ENCODE measurements around the gene TAOK3.
"Not testable (repeated sequence)": the region's sequence is repeated elsewhere in the genome, so short reads cannot be mapped to it uniquely, and the experiment has no call there.

Gene TAOK3

DNA sequence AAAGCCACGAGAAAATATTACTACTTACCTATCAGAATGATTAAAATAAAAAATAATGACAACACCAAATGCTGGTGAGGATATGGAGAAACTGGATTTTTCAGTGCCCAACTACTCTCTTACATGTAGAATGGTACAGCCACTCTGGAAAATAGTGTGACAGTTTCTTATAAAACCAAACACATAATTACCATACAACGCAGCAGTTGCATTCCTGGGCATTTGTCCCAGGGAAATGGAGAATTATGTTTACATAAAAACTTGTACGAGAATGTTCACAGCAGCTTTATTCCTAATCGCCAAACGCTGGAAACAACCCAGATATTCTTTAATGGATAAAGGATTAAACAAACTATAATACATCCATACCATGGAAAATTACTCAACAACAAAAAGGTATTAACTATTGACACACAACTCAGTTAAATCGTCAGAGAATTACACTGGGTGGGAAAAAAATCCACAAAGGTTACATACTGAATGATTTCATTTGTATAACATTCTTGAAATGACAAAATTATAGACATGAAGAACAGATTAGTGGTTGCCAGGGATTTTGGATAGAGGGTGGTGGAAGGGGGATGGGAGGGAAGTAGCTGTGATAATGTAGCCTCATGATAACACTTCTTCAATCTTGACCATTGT, 35.4 kb downstream of the TAOK3 start:
- no peak for DNase-seq (ENCODE audit: low read depth)

DNA sequence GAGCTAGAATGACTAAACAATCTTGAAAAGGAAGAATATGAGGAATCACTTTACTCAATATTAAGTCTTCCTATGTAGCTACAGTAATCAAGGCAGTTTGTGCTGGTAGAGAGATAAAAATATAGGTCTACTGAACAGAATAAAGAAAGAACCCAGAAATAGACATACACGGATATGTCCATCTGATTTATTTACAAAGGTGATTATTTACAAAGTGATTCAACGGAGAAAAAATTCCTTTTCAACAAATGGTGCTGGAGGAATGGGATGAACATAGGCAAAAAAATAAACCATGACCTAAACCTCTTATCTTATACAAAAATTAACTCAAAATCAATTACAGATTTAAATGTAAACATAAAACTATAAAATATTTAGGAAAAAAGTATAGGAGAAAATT, 36.6 kb downstream of the TAOK3 start:
- no peak for DNase-seq (ENCODE audit: low read depth)

DNA sequence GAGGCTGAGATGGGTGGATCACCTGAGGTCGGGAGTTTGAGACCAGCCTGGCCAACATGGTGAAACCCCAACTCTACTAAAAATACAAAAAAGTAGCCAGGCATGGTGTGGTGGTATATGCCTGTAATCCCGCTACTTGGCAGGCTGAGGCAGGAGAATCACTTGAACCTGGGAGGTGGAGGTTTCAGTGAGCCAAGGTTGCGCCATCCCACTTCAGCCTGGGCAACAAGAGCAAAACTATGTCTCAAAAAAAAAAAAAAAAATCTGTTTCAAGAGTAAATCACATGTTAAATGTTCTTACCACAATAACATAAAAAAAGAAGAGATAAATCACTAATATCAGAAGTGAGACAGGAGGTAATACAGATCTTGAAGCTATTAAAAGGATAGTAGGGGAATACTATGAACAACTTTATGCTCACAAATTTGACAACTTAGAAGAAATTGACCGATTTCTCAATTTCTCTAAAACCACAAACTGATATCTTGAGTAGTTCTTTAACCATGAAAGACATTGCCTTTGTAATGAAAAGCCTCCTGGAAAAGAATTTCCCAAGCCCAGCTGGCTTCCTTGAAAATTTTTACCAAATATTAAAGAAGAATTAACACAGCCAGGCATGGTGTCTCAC, 37.7 kb downstream of the TAOK3 start:
- DNase-seq (ENCODE audit: low read depth) = no peak

DNA sequence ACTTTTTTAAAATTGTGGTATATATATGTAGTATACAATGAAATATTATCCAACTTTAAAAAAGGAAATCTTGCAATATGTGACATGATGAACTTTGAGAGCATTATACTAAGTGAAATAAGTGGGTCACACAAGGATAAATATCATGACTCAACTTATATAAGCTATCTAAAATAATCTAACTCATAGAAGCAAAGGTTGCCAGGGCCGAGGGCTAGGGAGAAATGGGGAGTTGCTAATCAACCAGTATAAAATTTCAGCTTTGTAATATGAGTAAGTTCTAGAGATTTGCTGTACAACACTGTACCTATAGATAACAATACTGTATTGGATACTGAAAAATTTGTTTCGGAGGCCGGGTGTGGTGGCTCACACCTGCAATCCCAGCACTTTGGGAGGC, 38.5 kb downstream of the TAOK3 start:
- no peak for DNase-seq (ENCODE audit: low read depth)

DNA sequence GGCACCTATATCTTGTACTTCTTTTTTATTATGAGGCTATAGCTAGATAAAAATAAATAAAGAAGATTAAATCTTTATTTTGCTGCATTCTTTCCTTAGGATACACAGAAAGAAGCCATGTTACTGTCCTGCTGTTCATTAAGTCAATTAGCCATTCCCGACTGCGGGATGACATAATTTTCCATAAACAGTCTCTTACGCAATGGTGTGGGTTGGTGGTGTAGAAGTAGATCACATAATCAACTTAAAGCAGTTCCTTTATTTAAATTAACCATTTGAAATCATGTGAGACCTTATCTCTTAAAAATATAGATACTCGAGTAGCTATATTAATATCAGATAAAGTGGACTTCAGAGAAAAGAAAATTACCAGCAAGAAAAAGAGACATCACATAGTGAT, 40.2 kb downstream of the TAOK3 start:
- no peak for DNase-seq (ENCODE audit: low read depth)

DNA sequence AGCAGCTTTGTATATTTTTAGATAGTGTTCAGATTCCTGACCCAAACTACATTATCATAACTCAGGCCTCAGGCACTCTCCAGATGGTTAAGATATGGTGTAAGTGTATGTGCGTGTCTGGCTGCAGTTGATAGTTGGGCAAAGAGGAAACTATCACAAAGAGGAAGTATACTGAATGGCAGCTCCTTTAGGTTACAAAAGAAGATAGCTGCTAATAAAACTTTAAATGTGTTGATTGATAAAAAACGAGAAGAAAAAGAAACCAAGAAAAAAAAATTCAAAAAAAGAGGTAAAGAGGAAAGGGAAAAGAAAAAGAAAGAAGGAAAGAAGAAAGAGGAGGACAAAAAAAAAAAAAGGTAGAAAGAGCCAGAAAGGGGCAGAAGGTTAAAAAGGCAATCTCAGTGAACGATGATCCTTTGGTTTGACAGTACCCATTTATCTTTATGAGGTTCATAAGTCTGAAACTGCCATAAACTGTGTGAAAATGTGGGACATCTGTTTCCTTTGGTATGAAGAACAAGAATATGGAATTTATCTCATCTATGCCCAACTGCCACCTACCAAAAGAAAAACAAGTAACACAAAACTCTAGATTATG, 42.2 kb downstream of the TAOK3 start:
- DNase-seq (ENCODE audit: low read depth) = no peak

DNA sequence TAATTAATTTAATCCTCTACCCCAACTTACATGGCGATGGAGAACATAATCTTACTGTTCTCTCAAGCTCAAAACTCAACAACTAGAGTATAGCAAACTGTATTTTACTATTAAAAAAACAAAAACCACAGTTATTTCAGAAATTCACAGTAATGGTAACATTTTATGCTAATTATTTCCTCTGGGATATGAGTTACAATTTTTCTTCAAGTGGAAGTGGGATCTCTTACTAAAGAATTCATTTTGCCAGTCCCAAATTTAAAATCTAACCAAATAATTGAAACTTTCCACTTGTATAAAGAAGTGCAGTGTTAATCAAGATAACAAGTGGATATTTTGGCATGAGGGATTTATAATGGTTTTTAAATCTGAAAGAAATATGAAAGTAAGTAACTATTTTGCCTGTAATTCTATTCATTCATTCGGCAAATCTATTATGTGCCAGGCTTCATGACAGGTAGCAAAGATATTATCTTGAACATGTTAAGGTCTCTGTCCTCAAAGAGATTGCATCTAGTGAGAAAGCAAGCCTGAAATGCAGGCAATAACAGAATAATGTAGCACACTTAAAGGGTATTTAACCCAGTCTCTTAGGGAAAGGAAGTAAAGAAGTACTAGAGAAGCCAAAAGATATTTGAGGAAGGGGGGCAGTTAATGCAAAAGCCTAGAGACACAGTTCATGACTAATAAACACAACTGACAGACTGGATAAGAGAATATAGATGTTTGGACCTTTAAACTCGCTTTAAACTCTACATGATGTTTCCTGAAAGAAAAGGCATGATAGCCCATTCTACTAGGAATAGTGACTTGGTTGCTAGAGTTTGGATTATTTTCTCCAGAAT, 44.0 kb downstream of the TAOK3 start:
- DNase-seq (ENCODE audit: low read depth) = no peak

DNA sequence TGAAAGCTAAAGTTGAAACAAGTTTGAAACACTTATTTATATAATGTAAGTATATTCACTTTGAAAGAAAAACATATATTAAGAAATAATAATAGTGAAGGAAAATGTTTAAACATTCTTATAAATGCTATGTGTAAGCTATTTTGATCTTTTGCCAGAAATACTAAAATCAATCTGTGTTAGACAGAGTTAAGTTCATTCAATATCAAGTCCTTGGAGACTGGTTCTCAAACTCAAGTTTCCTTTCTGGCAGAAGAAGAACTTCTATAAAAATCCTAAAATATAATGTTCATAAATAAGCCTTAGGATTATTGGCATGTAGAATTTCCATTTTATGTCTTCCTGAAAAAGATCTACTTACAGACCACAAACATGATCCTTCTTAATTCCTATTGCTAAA, 45.3 kb downstream of the TAOK3 start:
- DNase-seq (ENCODE audit: low read depth) = no peak

DNA sequence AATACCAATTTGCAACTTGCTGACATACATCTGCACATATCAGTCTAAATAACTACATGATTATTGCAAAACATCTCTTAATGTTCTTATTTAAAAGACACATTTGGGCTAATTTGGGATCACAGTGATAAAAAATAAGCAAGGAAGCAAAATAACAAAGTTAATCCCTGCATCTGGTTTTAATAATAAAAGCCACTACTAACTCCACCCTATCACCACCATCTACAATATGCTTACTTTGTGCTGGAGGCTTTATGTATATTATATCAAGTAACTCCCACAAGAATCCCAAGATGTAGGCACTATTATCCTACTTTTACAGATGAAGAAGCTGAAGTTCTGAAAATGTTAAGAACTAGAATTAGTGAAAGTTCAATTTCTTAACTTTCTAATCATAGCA, 45.7 kb downstream of the TAOK3 start:
- no peak for DNase-seq (ENCODE audit: low read depth)

DNA sequence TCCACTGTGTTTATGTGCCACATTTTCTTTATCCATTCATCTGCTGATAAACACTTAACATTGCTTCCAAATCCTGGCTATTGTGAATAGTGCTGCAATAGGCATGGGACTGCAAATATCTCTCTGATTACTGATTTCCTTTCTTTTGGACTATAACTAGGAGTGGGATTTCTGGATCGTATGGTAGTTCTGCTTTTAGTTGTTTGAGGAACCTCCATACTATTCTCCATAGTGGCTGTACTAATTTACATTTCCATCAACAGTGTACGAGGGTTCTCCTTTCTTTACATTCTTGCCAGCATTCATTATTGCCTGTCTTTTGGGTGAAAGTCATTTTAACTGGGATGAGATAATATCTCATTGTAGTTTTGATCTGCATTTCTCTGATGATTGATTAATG, 47.6 kb downstream of the TAOK3 start:
- no peak for DNase-seq (ENCODE audit: low read depth)

DNA sequence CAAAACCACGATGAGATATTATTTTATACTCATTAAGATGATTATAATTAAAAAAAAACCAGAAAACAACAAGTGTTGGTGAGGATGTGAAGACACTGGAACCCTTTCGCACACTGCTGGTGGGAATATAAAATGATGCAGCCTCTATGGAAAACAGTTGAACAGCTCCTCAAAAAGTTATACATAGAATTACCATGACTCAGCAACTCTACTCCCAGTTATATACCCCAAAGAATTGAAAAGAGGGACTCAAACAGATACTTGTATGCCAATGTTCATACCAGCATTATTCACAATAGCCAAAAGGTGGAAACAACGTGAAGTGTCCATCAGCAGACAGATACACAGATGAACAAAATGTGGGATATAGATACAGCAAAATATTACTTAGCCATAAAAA, 53.1 kb downstream of the TAOK3 start:
- no peak for DNase-seq (ENCODE audit: low read depth)

DNA sequence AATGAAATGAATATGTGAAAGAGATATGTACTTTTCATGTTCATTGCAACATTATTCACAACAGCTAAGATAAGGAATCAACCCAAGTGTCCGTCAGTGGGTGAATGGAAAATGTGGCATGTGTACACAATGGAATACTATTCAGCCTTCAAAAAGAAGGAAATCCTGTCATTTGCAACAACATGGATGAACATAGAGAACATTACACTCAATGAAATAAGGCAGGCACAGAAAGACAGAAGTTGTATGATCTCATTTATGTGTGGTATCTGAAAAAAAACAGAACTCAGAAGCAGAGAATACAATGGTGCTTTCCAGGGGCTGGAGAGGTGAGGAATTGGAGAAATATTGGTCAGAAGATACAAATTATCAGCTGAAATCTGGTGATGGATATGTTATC, 54.0 kb downstream of the TAOK3 start:
- no peak for DNase-seq (ENCODE audit: low read depth)

DNA sequence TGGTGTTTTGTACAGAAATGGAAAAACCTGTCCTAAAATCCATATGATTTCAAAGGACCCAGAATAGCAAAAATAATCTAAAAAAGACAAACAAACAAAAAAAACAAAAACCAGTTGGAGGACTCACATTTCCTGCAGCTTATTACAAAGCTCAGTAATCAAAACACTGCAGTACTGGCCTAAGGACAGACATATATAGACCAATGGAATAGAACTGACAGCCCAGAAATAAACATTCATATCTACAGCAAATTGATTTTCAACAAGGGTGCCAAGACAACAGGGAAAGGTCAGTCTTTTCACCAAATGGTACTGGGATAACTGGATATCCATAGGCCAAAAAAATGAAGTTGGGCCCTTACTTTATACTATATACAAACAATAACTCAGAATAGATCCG, 55.0 kb downstream of the TAOK3 start:
- no peak for DNase-seq (ENCODE audit: low read depth)

DNA sequence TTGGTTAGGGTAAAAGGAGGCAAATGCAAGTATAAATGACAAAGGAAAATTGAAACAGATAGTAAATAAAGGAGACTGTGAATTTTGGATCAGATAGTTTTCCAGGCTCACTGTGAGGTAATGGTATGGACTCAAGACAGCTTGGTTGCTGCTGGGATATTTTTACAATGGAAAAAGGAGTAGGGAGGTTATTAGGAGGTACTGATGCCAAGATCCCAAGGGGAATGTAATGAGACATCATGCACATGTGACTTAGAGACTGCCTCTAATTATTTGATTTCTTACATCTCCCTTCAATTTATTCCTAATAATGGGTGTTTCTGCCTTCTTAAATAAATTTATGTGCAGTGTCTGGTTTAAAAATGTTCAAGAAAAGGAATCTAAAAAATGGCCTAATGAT, 56.9 kb downstream of the TAOK3 start:
- no peak for DNase-seq (ENCODE audit: low read depth)

DNA sequence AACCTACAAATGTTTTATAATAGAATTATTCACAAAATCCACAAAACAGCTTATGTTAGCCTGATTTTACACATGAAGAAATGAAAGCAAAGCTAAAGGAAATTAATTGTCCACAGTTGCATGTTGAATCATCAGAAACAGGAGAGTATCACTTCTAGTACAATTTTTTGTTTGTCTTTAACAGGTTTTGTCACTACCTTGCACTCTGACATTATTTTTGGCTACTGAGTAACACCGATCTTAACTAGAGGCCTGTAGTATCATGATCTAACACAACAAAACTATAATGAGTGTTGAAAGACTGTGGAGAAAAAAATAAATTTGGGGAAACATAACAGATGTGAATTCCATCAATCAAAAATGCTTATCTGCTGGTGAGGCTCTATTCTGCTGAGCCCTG, 60.1 kb downstream of the TAOK3 start:
- no peak for DNase-seq (ENCODE audit: low read depth)

DNA sequence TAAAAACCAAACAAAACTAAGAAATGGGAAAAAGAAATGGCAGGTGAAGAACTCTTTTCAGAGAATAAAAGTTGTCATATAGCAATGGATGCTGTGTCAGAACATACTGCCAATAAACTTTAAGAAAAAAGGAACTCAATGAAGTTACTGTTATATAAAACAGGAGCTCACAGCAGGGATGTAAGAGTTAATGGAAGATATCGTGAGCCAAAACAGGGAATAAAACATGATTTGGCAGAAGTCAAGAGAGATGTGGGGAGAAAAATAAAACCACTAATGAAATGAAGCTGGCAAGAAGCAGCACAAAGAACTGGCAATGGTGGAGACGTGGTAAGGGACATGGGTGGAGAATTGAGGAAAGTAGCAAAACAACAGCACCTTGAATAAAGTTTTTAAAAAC, 61.0 kb downstream of the TAOK3 start:
- no peak for DNase-seq (ENCODE audit: low read depth)

DNA sequence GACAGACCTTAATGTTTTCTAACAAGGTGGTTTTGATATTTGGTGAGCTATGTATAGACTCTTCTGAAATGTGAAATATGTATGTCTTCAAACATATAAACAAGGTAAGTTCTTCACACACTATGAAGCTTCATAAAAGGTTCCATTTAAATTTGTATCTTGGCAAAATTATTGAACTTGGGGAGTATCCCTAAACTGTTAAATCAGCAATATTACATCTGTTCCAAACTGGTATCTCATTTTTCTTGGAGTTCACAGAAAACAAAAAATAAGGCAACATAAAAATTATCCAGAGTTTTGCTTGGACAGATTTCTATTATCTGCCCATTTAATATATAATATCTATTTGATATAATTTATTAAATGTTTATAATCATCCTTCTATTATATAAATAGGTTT, 62.4 kb downstream of the TAOK3 start:
- no peak for DNase-seq (ENCODE audit: low read depth)

DNA sequence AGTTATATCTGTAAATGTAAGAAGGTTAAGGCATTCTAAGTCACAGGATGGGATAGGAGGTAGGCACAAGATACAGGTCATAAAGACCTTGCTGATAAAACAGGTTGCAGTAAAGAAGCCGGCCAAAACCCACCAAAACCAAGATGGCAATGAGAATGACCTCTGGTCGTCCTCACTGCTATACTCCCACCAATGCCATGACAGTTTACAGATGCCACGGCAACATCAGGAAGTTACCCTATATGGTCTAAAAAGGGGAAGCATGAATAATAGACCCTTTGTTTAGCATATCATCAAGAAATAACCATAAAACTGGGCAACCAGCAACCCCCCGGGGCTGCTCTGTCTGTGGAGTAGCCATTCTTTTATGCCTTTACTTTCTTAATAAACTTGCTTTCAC, 64.7 kb downstream of the TAOK3 start:
- not testable (repeated sequence) for DNase-seq (ENCODE audit: low read depth)

DNA sequence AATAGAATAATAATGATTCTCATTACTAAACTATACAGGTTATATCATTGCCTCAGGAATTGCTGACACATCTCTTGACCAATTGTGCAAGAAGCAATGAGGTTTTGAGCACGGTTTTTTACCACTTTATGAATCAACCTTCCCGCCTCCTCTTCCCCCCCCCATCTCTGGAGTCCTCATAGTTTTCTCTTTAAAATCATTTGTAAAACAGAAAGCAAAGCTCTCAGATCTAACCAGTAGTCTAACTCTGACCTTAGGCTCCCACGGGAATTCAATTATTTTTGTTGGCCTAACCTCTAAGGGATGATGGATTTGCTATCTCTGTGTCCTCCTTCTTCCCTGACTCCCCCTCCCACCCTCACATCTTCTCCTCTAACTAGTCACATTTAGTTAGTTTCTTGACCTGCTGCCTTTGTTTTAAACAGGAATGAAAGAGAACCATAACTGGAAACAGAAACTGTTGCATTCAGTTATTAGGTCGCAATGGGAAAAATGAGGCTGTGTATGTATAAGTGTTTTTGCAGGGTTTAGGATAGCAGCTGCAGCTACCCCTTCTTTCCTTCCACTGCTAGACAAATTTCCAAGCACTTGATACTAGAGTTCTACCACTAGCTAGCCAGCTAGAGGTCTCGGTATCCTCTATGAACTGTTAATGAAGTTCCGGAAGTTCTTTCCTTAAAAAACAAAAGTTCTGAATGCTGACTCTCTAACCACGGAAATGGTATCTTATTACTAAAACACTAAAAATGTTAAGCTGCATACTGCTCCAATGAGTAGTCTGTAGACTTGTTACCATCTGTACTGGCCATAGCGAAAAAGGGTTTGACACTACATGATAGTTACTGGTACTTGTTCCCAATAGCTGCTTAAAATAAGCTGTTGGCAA, 65.4 kb downstream of the TAOK3 start:
- peak; percentile 31 for DNase-seq (ENCODE audit: low read depth)

DNA sequence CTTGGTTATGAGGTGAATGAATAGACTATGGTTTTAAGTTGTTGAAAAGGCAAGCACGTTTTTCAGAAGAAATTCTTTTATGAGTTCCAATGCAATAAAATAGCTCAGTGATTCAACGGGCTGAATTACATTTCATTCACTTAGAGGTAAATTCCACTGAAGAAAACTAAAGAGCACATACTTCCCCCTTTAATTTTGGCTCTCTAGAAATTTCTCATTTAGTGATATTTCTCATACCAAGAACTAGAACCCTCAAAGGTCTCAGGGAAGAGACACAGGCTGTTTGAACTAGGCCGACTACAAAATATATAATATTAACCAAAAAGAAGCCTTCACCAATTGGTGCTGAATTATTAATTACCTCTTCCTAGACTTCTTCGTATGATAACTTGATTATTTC, 68.6 kb downstream of the TAOK3 start:
- DNase-seq (ENCODE audit: low read depth) = no peak

DNA sequence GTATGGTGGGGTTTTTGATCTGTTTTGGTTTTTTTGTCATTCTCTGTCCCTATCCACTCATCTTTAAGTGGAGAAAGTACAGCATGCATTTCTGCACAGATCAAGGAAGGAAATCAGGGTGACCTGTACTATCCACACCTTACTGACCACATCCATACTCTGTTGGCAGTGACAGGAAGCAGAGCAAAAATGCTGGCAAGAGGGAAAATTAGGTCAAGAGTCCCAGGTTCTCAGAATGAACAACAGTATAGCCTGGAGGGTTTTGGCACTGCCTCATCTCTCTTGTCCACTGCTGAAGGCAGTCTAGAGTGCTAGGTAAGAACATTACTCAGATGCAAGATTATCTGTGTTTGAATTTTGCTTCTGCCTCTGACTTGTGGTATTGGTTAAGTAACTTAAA, 70.7 kb downstream of the TAOK3 start:
- no peak for DNase-seq (ENCODE audit: low read depth)

All from stimulated activated CD4-positive, alpha-beta T cell treated with anti-CD3 and anti-CD28 coated beads, Interleukin-2, amount 100 ng/mL, for 4 hours (primary cell).